ENCODE data around the gene IL36RN. TPM values are rescaled to one million over a fixed set of nuclear protein-coding genes. Genes with fewer than 3 reads are reported as not detected.
"Not testable (repeated sequence)": the region's sequence is repeated elsewhere in the genome, so short reads cannot be mapped to it uniquely, and the experiment has no call there.

IL36RN gene
- total RNA-seq, 2 experiments from 2014 or later = not detected

DNA sequence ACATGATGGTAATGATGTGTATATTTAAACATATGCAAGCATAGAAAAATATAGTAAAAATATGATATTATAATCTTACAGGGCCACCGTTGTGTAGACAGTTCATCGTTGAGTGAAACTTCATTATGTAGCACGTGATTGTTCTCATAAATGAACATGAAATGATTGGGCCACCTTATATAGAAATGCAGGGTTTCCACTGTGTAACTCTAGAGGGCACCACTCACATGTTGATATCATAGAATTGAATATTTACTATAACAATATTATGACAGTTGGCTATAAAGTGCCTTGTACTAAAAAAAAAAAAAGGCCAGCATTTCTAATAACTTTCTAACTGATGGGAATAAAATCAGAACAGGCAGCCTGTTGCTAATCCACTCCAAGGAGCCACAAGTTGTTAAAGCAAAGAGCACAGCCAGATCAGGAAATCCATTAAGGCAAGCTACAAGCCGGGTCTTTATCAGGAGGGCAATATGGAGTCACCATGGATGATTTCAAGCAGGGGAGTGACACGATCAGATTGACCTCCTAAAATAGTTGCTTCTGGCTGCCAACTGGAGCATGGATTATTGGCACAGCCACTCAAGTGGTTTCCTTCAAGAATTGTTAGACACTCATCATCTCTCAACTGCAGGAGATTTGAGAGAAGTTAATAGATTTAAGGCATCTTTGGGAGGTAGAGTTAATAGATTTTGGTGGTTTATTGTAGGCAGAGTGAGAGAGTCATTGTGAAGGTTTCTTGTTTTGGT is 25.4 kb downstream of the IL36RN start:
- H3K27ac Mint-ChIP-seq = no peak overlapping the region
- no peak overlapping the region for H3K4me3 Mint-ChIP-seq
- H3K4me1 Mint-ChIP-seq = peaks cover 1% of the 10 kb centered on the region
- H3K36me3 Mint-ChIP-seq = no peaks in the 10 kb centered on the region
- POLR2A ChIA-PET = no interaction called here
- no peak for DNase-seq
- H3K27me3 Mint-ChIP-seq = peaks cover 20% of the 10 kb centered on the region
- peak; percentile 68 for ATAC-seq (ENCODE audit: low read depth)
- H3K9me3 Mint-ChIP-seq = no peaks in the 10 kb centered on the region

DNA sequence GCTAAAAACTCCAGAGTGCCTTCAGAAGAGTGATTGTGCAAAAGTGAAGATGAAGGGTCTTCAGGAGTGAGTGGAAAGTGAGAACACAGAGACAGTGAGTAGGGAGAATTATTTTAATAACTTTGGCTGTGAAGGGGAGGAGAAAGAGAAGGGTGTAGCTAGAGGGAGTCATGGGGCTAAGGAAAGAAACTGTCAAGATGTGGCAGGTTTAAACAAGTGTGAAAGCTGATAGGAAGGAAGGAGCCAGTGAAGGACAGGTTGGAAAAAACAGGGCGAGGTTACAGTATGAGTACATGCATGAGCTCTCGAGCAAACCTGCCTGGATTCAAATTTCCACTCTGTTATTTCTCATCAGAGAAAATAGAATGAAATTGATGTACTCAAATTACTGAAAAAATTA is 26.5 kb downstream of the IL36RN start:
- Mint-ChIP-seq H3K27ac (no peak overlapping the region), H3K4me1 (peaks cover 1% of the 10 kb centered on the region), H3K4me3 (no peak overlapping the region), H3K27me3 (peaks cover 20% of the 10 kb centered on the region), H3K36me3 (no peaks in the 10 kb centered on the region), H3K9me3 (no peaks in the 10 kb centered on the region)
- POLR2A ChIA-PET = no interaction called here
- ATAC-seq (ENCODE audit: low read depth) (no peak), DNase-seq (no peak)

DNA sequence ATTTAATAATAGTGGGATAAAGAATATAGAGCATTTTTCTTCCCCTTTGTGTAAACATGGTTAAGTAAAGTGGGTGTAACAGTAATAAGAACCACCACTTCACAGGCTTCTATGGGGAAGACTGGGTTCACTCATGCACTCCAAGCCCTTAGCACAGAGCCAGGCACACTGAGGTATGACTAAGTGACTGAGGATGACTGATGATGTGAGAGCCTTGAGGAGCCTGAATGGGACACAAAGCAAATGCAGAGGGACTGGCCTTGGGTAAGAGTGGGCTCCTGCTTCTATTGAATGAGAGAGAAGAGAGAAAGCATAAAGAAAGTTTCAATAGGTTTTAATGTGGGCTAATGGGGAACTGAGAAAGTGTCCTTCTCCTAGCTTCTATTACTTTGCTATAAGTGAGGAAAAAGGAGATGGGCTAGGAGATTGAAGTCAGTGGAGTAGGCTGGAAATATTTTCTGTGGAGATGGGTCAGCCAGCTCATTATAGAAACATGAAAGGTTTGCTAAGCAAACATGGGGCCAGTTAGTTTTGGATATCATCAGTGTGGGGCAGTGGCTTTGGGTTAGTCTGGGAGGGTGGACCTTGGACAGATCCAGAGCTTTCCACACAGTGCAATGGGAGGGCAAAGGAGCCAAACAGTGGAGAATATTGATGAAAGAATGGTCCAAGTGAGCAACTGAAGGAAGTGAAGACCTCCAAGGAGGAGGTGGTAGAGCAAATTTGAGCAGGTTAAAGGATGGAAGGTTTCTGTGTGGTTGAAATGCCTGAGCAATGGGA is 29.4 kb downstream of the IL36RN start:
- POLR2A ChIA-PET = interaction anchor here (0.7 kb wide), 1 partner anchor 13 kb away, joined by 6 read pairs; no protein-coding TSS in a partner anchor
- H3K27ac Mint-ChIP-seq = no peak overlapping the region
- no peaks in the 10 kb centered on the region for H3K36me3 Mint-ChIP-seq
- no peak overlapping the region for H3K4me3 Mint-ChIP-seq
- H3K9me3 Mint-ChIP-seq = peaks cover 1% of the 10 kb centered on the region
- ATAC-seq (ENCODE audit: low read depth) (no peak), DNase-seq (no peak)
- no peaks in the 10 kb centered on the region for H3K4me1 Mint-ChIP-seq
- peaks cover 11% of the 10 kb centered on the region for H3K27me3 Mint-ChIP-seq

DNA sequence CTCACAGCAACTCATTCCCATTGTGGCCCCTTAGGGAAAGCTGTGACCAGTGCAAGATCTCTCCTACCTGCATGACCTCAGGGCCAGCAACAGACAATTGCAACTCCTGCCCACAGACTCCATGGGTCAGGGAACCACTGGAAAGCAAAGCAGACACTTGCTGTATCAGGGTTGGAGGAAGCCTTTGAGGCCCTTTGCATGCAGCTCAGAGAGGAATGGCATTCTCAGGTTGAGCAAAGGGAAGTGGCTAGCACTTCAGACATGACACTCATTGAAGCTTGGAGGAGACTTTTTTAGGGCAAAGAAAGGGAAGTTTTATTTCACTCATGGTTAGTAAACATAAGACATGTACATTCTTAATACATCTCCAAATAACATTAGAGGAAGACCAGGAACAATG is 30.9 kb downstream of the IL36RN start:
- DNase-seq = no peak
- Mint-ChIP-seq H3K27ac (no peak overlapping the region), H3K4me1 (no peaks in the 10 kb centered on the region), H3K9me3 (peaks cover 3% of the 10 kb centered on the region), H3K27me3 (peaks cover 13% of the 10 kb centered on the region), H3K4me3 (no peak overlapping the region), H3K36me3 (no peaks in the 10 kb centered on the region)
- ATAC-seq (ENCODE audit: low read depth) = peak; percentile 61
- POLR2A ChIA-PET = no interaction called here

DNA sequence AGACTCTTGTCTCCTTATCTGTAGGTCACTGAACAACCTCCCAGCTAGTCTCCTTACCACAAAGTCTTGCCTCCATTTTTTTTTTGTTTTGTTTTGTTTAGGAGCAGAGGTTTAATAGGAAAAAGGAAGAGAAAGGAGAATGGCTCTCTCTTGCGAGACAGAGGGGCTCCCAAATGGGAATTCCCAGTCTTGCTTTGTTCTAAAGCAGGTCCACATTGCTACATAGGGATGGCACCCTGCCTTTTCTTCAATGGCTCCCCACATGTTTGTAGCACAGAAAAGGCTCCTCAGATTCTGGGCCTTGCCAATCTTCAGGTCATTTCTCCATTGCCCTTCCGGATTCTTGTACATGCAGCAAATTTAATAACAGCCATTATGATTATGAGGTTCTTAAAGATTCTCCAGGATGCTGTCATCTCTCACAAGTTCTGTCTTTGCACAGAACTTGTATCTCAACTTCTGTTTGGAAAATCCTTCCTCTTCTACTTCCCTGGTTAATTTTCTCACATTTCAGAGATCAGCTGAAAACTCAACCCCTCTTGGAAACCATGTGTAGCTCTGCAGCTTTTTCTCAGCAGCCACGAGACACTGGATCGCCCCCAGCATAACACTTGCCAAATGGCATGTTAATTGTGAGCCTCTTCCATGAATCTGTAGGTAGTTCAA is 32.4 kb downstream of the IL36RN start:
- Mint-ChIP-seq H3K4me1 (no peaks in the 10 kb centered on the region), H3K27me3 (peaks cover 5% of the 10 kb centered on the region), H3K9me3 (peaks cover 6% of the 10 kb centered on the region), H3K4me3 (no peak overlapping the region), H3K36me3 (peaks cover 3% of the 10 kb centered on the region), H3K27ac (no peak overlapping the region)
- DNase-seq (no peak), ATAC-seq (ENCODE audit: low read depth) (no peak)
- POLR2A ChIA-PET = no interaction called here

DNA sequence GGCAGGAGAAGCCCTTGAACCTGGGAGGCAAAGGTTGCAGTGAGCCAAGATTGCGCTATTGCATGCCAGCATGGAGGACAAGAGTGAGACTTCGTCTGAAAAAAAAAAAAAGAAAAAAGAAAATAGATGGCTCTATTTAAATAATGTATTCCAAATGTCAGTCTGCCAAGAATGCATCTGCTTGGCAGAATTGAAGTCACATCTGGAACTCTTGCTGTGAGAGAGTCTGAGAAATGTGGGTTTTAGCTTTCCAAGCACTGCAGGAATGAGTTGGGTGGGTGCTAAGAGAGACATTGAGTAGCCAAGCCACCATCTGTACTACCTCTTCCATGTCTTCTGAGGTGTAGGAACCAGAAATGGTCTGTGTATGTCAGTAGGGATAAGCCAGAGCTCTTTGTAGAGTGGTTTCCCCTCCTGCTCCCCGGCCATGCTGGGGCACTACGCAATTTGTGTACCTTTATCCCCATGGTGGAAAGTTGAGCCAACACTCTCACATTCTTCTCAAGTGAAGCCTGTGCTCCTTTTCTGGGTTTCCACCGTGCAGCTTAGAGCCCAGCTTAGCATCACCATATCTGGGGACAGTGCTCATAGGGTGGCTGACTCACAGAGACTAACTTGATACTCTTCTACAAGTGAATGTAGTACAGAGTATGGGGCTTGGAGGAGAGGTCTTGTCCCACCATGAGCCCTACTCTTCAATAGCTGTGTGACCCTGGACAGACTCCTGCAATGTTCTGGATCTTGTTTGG is 34.0 kb downstream of the IL36RN start:
- H3K9me3 Mint-ChIP-seq = peaks cover 13% of the 10 kb centered on the region
- no peak overlapping the region for H3K4me3 Mint-ChIP-seq
- DNase-seq (no peak), ATAC-seq (ENCODE audit: low read depth) (no peak)
- POLR2A ChIA-PET = no interaction called here
- H3K27me3 Mint-ChIP-seq = peaks cover 2% of the 10 kb centered on the region
- no peak overlapping the region for H3K27ac Mint-ChIP-seq
- peaks cover 10% of the 10 kb centered on the region for H3K4me1 Mint-ChIP-seq
- H3K36me3 Mint-ChIP-seq = peaks cover 15% of the 10 kb centered on the region

DNA sequence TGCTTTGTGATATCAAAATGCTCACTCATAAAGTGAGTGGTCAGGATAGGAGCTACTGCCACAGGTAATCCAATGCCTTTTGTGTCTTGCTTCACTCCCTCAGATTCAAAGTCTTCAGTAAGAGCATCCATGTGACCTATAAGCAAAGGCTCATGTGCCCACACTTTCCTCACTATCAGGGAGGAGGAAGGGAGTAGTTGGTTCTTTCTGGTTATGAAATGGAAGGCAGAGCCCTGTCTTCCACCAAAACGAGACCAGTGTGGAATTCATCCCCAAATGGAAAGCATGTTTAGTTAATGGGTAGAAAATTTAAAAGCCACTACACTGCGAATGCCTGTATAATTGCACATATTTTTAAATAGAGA is 34.6 kb downstream of the IL36RN start:
- Mint-ChIP-seq H3K36me3 (peaks cover 15% of the 10 kb centered on the region), H3K9me3 (peaks cover 13% of the 10 kb centered on the region), H3K27me3 (peaks cover 2% of the 10 kb centered on the region), H3K4me1 (peaks cover 15% of the 10 kb centered on the region), H3K4me3 (no peak overlapping the region), H3K27ac (no peak overlapping the region)
- no peak for DNase-seq
- ATAC-seq (ENCODE audit: low read depth) = no peak
- POLR2A ChIA-PET = no interaction called here

DNA sequence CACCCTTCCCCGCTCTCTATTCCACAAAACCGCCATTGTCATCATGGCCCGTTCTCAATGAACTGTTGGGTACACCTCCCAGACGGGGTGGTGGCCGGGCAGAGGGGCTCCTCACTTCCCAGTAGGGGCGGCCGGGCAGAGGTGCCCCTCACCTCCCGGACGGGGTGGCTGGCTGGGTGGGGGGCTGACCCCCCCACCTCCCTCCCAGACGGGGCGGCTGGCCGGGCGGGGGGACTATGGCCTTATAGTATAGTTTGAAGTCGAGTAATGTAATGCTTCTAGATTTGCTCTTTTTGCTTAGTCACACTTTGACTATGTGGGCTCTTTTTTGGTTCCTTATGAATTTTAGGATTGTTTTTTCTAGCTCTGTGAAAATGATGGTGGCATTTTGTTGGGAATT is 37.3 kb downstream of the IL36RN start:
- DNase-seq; POLR2A ChIA-PET; H3K27me3 Mint-ChIP-seq; H3K4me3 Mint-ChIP-seq; H3K27ac Mint-ChIP-seq; ATAC-seq (ENCODE audit: low read depth): not testable (repeated sequence)
- Mint-ChIP-seq H3K4me1 (peaks cover 15% of the 10 kb centered on the region), H3K9me3 (peaks cover 13% of the 10 kb centered on the region), H3K36me3 (peaks cover 15% of the 10 kb centered on the region)

DNA sequence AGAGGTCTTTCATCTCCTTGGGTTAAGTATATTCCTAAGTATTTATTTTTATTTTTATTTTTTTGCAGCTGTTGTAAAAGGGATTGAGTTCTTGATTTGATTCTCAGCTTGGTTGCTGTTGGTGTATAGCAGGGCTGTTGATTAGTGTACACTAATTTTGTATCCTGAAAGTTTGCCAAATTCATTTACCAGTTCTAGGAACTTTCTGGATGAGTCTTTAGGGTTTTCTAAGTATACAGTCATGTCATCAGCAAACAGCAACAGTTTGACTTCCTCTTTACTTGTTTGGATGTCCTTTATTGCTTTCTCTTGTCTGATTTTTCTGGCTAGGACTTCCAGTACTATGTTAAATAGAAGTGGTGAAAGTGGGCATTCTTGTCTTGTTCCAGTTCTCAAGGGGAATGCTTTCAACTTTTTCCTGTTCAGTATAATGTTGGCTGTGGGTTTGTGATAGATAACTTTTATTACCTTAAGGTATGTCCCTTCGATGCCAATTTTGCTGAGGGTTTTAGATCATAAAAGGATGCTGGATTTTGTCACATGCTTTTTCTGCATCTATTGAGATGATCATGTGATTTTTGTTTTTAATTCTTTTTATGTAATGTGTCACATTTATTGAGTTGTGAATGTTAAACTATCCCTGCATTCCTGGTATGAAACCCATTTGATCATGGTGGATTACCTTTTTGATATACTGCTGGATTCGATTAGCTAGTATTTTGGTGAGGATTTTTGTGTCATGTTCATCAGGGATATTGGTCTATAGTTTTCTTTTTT is 38.0 kb downstream of the IL36RN start:
- peak overlapping the region; percentile 68 for H3K4me3 Mint-ChIP-seq
- not testable (repeated sequence) for DNase-seq; H3K27me3 Mint-ChIP-seq; H3K27ac Mint-ChIP-seq; ATAC-seq (ENCODE audit: low read depth)
- POLR2A ChIA-PET = interaction anchor here (1.5 to 1.8 kb wide), 2 partner anchors 22 to 78 kb away, joined by 4 to 6 read pairs; no protein-coding TSS in a partner anchor
- H3K9me3 Mint-ChIP-seq = peaks cover 13% of the 10 kb centered on the region
- H3K4me1 Mint-ChIP-seq = peaks cover 15% of the 10 kb centered on the region
- peaks cover 15% of the 10 kb centered on the region for H3K36me3 Mint-ChIP-seq

DNA sequence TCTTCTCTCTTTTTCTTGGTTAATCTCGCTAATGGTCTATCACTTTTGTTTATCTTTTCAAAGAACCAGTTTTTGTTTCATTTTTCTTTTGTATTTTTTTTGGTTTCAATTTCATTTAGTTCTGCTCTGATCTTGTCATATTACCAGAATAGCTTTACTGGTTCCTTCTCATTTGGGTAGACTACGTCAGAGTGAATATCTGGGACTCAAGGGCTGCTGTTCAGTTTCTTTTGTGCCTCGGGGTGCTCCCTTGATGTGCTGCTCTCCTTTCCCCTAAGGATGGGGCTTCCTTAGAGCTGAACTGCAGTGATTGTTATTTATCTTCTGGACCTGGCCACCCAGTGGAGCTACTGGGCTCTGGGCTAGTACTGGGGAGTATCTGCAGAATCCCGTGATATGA is 39.0 kb downstream of the IL36RN start:
- ATAC-seq (ENCODE audit: low read depth) = peak; percentile 77
- peak overlapping the region; percentile 68 for H3K4me3 Mint-ChIP-seq
- H3K27ac Mint-ChIP-seq = peak overlapping the region; percentile 66
- H3K9me3 Mint-ChIP-seq = peaks cover 17% of the 10 kb centered on the region
- H3K27me3 Mint-ChIP-seq = peaks cover 2% of the 10 kb centered on the region
- peaks cover 17% of the 10 kb centered on the region for H3K4me1 Mint-ChIP-seq
- peaks cover 19% of the 10 kb centered on the region for H3K36me3 Mint-ChIP-seq
- no peak for DNase-seq
- POLR2A ChIA-PET = interaction anchor here (1.5 to 1.8 kb wide), 2 partner anchors 23 to 77 kb away, joined by 4 to 6 read pairs; no protein-coding TSS in a partner anchor

DNA sequence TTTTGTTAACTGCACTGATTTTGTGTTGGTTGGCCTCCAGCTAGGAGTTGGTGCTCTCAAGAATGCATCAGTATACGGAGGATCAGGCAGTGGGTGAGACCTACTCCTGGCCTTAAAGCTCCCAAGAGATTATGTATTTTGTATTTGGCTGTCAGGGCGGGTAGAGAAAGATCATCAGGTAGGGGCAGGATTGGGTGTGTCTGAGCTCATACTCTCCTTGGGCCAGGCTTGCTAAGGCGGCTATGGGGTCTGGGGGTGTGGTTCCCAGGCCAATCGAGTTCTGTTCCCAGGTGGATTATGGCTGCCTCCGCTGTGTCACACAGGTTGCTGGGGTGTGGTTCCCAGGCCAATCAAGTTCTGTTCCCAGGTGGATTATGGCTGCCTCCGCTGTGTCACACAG is 39.5 kb downstream of the IL36RN start:
- Mint-ChIP-seq H3K4me1 (peaks cover 17% of the 10 kb centered on the region), H3K9me3 (peaks cover 17% of the 10 kb centered on the region), H3K27me3 (peaks cover 2% of the 10 kb centered on the region), H3K27ac (peak overlapping the region; percentile 66), H3K36me3 (peaks cover 19% of the 10 kb centered on the region), H3K4me3 (peak overlapping the region; percentile 68)
- DNase-seq (no peak), ATAC-seq (ENCODE audit: low read depth) (no peak)
- POLR2A ChIA-PET = interaction anchor here (1.5 to 1.8 kb wide), 2 partner anchors 24 to 77 kb away, joined by 4 to 6 read pairs; no protein-coding TSS in a partner anchor

DNA sequence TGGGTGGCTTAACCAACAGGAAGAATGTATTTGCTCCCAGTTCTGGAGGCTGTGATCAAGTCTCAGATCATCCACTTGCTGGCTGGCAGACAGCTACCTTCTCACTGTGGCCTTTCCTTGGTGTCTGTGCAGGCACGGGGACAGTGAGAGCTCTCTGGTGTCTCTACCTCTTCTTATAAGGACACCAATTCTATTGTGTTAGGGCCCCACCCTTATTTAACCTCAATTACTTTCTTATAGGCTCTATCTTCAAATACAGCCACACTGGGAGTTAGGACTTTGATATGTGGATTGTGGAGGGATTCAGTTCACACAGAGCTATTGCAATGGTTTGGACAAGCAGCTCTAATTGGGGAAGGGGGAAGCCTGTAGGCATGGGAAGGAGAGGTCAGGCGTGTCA is 43.1 kb downstream of the IL36RN start:
- H3K27me3 Mint-ChIP-seq = no peaks in the 10 kb centered on the region
- peaks cover 11% of the 10 kb centered on the region for H3K9me3 Mint-ChIP-seq
- no peak overlapping the region for H3K27ac Mint-ChIP-seq
- peaks cover 13% of the 10 kb centered on the region for H3K36me3 Mint-ChIP-seq
- no peak overlapping the region for H3K4me3 Mint-ChIP-seq
- peaks cover 20% of the 10 kb centered on the region for H3K4me1 Mint-ChIP-seq
- DNase-seq (no peak), ATAC-seq (ENCODE audit: low read depth) (no peak)
- POLR2A ChIA-PET = no interaction called here

Measured in activated naive CD8-positive, alpha-beta T cell treated with anti-CD3 and anti-CD28 coated beads, Interleukin-2, amount 10 ng/mL, durations not matched to agents 7 days and 5 days (primary cell).